Right lobe of liver (tissue), 4 donors: Measurements from ENCODE around the gene MROH9.

Experiments used
- CTCF ChIP-seq, 4 donors: fragments of 200-600 bp in 3 of 4; fragments of 450-650 bp in 1 of 4; IDR thresholded peaks; one replicate each; pipeline versions ENCODE4 v1.5.1 to v1.8.0; 2016 to 2022; ENCODE audit warnings: antibody characterized with exemption in 4 of 4, mild to moderate bottlenecking in 2 of 4
- POLR2A ChIP-seq: fragments of 450-650 bp; IDR thresholded peaks from one replicate; pipeline ENCODE4 v1.6.1; 2017; ENCODE audit warnings: antibody characterized with exemption, mild to moderate bottlenecking
- donor health status: DM: no; HTN: no; CAD: no.
- donor health status: DM: no; HTN: no; CAD: no.
- donor health status: DM: no; HTN: yes; CAD: no.

GRCh38 chr1:170891872-170892271 is 43.5 kb upstream of the MROH9 start:
- TF ChIP-seq CTCF (IDR thresholded peaks at IDR 0.05), result no peak
- no peak for TF ChIP-seq POLR2A
